Hindlimb muscle (tissue), 1 donor: ENCODE measurements around the gene RXRA. TPM values are rescaled to one million over a fixed set of nuclear protein-coding genes. Genes with fewer than 3 reads are reported as not detected.
A peak's percentile ranks its signal among the peaks of the same experiment; 100 is the strongest.

ENCODE experiments used
- DNase-seq: peaks from one replicate; pipeline ENCODE4 v3.0.0-alpha.2; 2013
- polyA plus RNA-seq: library from polyadenylated mRNA; unstranded; fragments of 120-200 nt; gene quantifications from one replicate; pipeline ENCODE4 v1.2.1, GENCODE V29; 2013; ENCODE audit not compliant: insufficient read length

The RXRA gene
- polyA plus RNA-seq, 1 donor = 38.0 TPM

- peak; percentile 51 for DNase-seq
These were observed 1.0 kb upstream of the RXRA start for GRCh38 chr9:134325096-134325812.

GRCh38 chr9:134326724-134327601 is 708 bp downstream of the RXRA start:
- no peak for DNase-seq

- DNase-seq = no peak
These were observed 1.5 kb downstream of the RXRA start for GRCh38 chr9:134327671-134328231.

- DNase-seq = no peak
These were observed 2.1 kb downstream of the RXRA start for GRCh38 chr9:134328341-134328840.

GRCh38 chr9:134328841-134329575 is 2.8 kb downstream of the RXRA start:
- no peak for DNase-seq

GRCh38 chr9:134329576-134329855 is 3.3 kb downstream of the RXRA start:
- DNase-seq = no peak

GRCh38 chr9:134329886-134330285 is 3.6 kb downstream of the RXRA start:
- no peak for DNase-seq

GRCh38 chr9:134330590-134330989 is 4.3 kb downstream of the RXRA start:
- no peak for DNase-seq

- DNase-seq = no peak
These were observed 5.2 kb downstream of the RXRA start for GRCh38 chr9:134331186-134332025.

- DNase-seq = no peak
These were observed 6.0 kb downstream of the RXRA start for GRCh38 chr9:134332266-134332665.

- DNase-seq = no peak
These were observed 6.6 kb downstream of the RXRA start for GRCh38 chr9:134332841-134333233.

GRCh38 chr9:134333234-134333873 is 7.1 kb downstream of the RXRA start:
- no peak for DNase-seq

GRCh38 chr9:134333874-134334581 is 7.8 kb downstream of the RXRA start:
- no peak for DNase-seq

- DNase-seq = no peak
These were observed 8.8 kb downstream of the RXRA start for GRCh38 chr9:134335061-134335460.

- no peak for DNase-seq
These were observed 9.4 kb downstream of the RXRA start for GRCh38 chr9:134335486-134336220.

GRCh38 chr9:134336228-134336627 is 10.0 kb downstream of the RXRA start:
- DNase-seq = no peak

GRCh38 chr9:134336924-134337323 is 10.7 kb downstream of the RXRA start:
- no peak for DNase-seq

GRCh38 chr9:134337469-134337868 is 11.2 kb downstream of the RXRA start:
- no peak for DNase-seq

GRCh38 chr9:134338394-134339182 is 12.3 kb downstream of the RXRA start:
- no peak for DNase-seq
